Stimulated activated CD8-positive, alpha-beta memory T cell treated with anti-CD3 and anti-CD28 coated beads, Interleukin-4, amount 100 ng/mL, for 1 hour (primary cell): Measurements from ENCODE around the gene PPP2R2C.

Experiments
- DNase-seq, 2 donors: peaks; one replicate each; pipeline ENCODE4 v3.0.0-alpha.2; 2020; ENCODE audit warnings: low read depth in 2 of 2, low spot score in 1 of 2

Gene PPP2R2C

GRCh38 chr4:6472387-6473263 lies at the start of gene PPP2R2C:
PPP2R2C (minus strand) TSS chr4:6472614; CDS start chr4:6472229, 385 bp downstream.
- DNase-seq: no peak

DNA sequence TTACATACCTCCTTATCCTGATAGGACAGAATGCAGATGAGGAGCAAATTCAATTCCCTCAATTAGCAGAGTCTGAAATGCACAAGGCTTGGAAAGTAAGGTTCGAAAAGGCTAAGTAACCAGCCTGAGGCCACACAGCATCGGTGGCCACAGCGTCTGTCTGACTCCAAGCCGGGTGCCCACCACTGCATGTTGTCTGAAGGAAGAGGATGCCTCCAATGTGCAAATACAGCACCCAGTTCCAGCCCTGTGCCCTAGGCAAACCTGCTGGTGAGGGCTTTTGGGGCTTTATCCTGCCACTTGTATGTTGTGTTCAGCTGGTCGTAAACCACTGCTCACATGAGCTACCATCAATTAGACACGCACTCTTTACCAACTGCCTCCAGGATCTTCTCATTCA lies 48.6 kb upstream of the PPP2R2C start:
- DNase-seq: no peak

- DNase-seq: no peak
Measured at GRCh38 chr4:6520051-6520636, 47.7 kb upstream of the PPP2R2C start.

DNA sequence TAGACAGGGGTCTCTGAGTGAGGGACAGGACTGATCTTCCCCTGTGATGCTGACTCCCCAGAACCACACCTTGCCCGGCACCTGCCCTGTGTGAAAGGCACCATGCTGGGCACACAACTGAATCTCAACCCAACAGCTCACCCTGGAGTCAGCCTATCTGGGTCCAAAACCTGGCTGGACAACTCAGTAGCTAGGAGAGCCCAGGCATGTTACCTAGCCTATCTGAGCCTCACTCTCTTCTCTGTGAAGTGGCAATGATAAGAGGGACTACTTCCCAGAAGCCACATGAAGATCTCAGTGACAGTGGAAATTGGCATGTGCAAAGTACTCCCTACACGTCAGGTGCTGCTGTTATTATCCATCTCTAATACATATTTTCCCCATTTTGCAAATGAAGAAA lies 44.8 kb upstream of the PPP2R2C start:
- DNase-seq: no peak

DNA sequence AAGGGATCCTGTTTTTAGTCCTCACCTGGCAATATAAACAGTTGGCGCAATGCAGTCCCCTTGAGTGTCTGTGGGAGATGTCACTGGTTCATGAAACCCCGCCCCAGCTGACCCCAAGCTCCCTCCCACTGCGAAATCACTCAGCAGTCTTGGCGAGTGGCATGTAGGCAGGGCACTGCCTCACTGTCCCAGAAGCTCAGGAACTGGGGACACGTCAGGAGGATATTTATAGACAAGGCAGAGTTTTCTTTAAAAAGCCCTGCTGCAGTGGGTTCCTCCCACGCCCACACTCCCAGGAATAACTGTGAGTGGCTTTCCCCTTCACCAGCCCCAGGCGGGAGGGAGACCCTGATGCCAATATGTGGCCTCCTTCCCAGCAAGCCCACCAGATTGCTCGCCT lies 44.3 kb upstream of the PPP2R2C start:
- DNase-seq: no peak

- no peak for DNase-seq
Measured at GRCh38 chr4:6516281-6516680, 43.9 kb upstream of the PPP2R2C start.

DNA sequence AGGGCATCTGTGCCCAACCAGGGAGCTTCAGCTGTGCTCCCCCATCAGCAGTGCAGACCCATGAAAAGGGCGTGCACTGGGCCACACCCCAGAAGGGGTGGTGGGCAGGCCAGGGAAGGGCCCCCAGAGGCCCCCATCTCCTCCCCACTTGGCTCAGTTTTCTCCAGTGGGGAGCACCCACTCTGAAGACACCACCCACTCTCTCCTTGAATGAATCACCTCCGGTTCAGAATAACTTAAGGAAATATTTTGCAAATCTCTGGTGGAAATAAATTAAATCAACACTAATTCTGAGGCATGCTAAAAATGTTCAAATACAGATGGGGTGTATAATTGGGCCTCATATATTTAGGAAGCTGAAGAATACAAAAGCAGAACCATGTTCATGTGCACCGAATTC lies 41.3 kb upstream of the PPP2R2C start:
- no peak for DNase-seq

DNA sequence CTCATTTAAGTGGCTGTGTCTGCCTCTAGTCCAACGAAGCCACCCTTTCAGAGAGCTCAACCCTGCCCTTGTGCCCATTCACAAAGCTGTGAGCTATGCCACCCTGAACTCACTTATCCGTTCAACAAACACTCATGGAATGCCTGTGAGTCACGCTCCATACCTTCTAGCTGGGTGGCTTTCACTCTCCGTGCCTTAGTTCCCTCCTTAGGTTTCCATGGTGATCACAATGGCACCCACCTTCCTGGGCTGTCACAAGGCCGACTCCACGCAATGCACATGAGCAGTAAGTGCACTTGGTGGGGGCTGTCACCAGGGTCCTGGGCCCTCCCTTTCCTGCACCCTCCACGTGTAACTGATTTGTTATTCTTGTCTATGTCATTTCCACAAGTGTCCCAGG lies 37.2 kb upstream of the PPP2R2C start:
- DNase-seq: no peak

DNA sequence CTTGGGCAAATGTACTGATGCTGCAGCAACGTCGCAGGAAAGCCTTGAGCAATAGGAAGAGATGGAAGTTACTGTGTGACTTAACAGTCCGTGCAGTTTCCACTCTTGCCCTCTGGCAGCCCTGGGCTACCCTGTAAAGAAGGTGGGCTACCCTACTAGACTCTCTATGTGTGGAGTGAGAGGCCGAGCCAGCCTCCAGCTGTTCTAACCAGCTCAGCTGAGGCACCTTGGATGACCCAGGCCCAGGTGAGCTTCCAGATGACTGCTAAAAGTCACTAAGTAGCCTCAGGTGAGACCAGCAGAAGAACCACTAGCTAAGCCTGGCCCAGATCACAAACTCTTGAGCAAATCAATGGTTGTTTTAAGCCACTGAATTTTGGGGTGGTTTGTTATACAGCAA lies 34.9 kb upstream of the PPP2R2C start:
- no peak for DNase-seq

GRCh38 chr4:6506616-6507140 lies 34.3 kb upstream of the PPP2R2C start:
- no peak for DNase-seq

DNA sequence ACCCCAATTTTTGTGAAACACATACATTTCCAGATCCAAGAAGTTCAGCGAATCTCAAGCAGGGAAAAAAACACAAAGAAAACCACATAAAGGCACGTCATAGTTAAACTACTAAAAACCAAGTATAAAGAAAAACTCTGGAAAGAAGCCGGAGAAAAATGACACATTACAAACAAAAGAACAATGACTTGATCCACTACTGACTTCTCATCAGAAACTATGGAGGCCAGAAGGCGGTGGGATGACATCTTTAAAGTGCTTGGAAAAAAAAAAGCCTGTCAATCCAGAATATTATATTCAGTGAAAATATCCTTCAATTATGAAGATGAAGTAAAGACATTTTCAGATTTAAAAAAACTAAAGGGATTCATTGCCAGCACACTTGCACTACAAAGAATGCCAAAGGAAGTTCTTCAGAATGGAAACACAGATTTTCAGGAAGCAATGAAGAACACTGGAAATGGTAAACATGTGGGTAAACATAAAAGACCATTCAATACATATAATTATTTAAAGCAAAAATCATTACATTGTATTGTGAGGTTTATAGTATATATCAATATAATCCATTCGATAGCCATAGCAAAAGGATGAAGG lies 32.6 kb upstream of the PPP2R2C start:
- no peak for DNase-seq

DNA sequence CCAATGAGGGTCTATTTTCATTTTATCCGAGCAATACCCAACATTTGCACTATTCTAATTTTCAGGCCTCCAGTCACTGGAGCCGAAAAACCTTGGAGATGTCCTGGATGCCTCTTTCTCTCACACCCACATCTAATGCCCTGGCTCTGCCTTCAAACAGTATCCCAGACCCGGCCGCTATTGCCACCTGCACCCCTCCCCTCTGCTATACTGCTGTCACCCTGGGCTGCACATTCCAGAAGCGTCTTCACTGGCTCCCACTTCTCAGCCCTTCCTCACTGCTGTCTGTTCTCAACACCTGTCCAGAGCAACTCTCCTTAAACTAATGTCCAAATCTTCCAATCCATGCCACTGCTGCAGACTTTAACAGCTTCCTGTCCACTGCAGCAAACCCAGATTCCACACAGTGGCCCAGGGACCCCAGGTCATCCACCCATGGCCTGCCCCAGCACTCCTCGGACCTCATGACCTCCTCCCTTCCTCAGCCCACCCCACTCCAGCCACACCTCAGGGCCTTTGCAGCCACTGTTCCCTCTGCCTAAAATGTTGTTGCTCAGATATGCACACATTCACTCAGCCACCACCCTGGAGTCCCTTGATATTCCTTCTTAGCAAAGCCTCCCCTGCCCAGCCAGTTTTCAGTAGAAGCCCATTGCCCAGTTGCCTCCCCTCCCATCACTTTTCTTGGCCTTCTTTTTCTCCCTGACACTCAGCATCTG lies 30.5 kb upstream of the PPP2R2C start:
- DNase-seq: no peak

DNA sequence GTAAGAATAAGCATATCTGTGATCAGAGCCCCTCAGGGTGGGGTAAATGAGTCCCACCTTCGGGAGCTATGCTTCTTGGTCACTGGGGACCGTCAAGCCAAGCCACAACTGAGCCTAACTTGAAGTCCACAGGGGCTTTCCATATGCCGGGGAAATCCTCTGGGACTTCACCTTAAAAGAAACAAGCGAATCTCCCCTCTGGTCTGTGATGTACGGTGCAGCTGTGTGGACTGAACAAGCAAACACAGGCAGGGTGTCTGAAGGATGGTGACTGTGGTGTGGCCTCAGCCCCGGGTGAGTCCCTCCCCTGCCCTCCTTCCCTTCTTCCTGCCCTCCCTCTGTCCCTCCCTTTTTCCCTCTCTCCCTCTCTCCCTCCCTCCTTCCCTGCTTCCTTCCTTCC lies 29.7 kb upstream of the PPP2R2C start:
- DNase-seq: no peak

- no peak for DNase-seq
Measured at GRCh38 chr4:6501171-6501570, 28.8 kb upstream of the PPP2R2C start.

DNA sequence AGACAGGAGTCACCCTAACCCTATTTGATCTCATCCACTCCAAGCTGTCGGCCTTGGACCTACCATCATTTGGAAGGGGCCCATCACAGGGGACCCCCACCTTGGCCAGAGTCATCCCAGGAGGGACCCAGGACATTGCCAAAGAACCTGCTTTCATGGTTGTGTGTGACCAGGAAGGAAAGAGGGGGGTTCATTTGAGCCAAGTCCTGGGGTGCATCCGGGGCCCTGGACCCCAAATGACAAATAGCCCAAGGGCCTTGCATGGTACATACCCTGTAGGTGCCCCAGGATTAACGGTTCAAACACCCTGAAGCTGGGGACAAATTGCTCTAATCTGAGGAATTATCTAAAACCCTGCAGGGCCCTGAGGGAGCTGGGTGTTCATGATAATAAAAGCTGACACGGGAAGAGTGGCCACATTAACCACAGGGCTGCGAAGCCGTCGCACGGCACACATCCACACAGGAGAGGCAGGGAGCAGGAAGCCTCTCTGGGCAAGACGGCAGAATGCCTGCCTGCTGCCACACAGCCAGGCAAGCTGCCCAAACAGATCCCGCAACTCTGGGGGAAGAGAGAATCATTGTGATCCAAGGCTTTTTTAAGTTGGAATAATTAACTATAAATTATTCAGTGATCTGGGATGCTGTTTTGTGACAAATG lies 28.2 kb upstream of the PPP2R2C start:
- DNase-seq: no peak

DNA sequence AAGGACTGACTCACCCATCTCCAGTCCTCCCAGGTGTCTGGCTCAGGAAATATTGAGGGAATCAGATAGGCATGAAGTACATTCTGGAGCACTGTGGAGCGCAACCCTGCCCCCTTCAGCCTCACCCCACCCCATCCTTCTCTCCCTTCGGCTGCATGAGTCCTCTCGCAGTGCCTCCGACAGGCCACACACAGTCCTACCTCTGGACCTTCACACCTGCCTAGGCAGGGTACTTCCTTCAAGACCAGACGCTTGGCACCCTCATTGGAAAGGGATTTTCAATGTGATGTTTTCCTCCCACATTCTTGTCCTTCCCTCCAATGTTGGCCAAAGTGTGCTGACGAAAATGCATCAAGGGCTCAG lies 26.8 kb upstream of the PPP2R2C start:
- no peak for DNase-seq

DNA sequence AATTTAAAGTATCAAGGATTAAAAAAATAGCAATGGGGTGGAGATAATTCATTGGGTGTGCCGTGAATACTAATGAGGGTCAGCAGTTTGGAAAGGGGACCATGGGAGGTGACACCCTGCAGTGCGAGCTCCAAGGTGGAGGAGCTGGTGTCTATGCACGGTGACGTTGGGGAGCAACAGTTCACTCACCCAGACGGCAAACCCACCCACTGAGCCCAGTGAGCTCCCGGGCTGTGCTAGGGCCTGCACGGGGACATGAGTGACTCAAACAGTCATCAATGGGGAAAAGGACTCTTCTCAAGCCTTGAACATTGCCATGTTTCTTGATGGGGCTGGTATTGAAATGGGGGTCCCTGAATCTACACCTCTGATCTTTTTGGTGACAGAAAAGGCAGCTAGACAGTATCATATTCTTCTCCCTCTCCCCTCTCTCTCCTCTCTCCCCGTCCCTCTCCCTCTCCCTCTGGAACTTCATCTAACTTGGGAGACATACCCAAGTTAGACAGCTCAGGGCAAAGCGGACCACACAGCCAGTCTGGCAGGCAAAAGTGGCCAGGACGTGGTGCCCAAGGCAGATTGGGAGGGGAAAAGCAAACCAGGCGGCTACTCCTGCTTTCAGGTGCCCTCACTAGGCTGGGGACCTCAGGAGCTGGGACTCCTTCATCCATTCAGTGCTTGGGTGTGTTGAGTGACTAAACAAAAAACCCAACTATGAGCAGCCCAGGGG lies 26.3 kb upstream of the PPP2R2C start:
- DNase-seq: no peak

GRCh38 chr4:6497796-6498195 lies 25.4 kb upstream of the PPP2R2C start:
- DNase-seq: no peak

- no peak for DNase-seq
Measured at GRCh38 chr4:6495736-6496135, 23.3 kb upstream of the PPP2R2C start.

DNA sequence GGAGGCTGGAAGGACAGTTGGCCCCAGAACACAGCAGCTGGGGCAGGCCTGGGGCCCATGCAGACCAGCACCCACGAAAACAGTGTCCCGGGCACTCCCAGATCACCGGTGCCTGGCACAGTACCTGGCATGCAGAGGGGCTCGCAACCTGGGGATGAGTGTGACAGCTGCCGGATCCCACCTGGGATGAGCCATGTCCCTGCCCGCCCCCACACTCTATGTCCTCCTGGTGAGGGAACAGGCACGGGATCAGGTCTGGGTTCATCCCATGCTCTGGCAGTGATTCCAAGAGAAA lies 22.8 kb upstream of the PPP2R2C start:
- no peak for DNase-seq
